Kidney tubule cell (primary cell): ENCODE measurements around the gene AKR1B1.
"Not testable (repeated sequence)": the region's sequence is repeated elsewhere in the genome, so short reads cannot be mapped to it uniquely, and the experiment has no call there.

Experiments
- DNase-seq: peaks from one replicate; pipeline ENCODE4 v3.0.0-alpha.2; 2018; ENCODE audit warnings: low spot score

Gene AKR1B1

GRCh38 chr7:134458806-134459698 is at the start of gene AKR1B1:
AKR1B1 (minus strand) TSS chr7:134459100; CDS start chr7:134459062, 38 bp downstream.
- peak; percentile 95 for DNase-seq

GRCh38 chr7:134505856-134506255 is 47.0 kb upstream of the AKR1B1 start:
- peak; percentile 38 for DNase-seq

GRCh38 chr7:134504660-134505164 is 45.8 kb upstream of the AKR1B1 start:
- DNase-seq = peak; percentile 42

- DNase-seq = peak; percentile 22
Measured at GRCh38 chr7:134502463-134503371, 43.8 kb upstream of the AKR1B1 start.

- no peak for DNase-seq
Measured at GRCh38 chr7:134500982-134501381, 42.1 kb upstream of the AKR1B1 start.

GRCh38 chr7:134500406-134500805 is 41.5 kb upstream of the AKR1B1 start:
- DNase-seq = no peak

GRCh38 chr7:134495546-134495945 is 36.6 kb upstream of the AKR1B1 start:
- no peak for DNase-seq

- no peak for DNase-seq
Measured at GRCh38 chr7:134493091-134493490, 34.2 kb upstream of the AKR1B1 start.

- not testable (repeated sequence) for DNase-seq
Measured at GRCh38 chr7:134487721-134488120, 28.8 kb upstream of the AKR1B1 start.

GRCh38 chr7:134485203-134485602 is 26.3 kb upstream of the AKR1B1 start:
- DNase-seq = no peak

GRCh38 chr7:134483296-134483695 is 24.4 kb upstream of the AKR1B1 start:
- no peak for DNase-seq

GRCh38 chr7:134482858-134483257 is 24.0 kb upstream of the AKR1B1 start:
- no peak for DNase-seq

- DNase-seq = no peak
Measured at GRCh38 chr7:134481167-134481566, 22.3 kb upstream of the AKR1B1 start.

- peak; percentile 77 for DNase-seq
Measured at GRCh38 chr7:134480730-134481129, 21.8 kb upstream of the AKR1B1 start.

- DNase-seq = no peak
Measured at GRCh38 chr7:134480202-134480601, 21.3 kb upstream of the AKR1B1 start.

GRCh38 chr7:134478707-134479106 is 19.8 kb upstream of the AKR1B1 start:
- DNase-seq = no peak

GRCh38 chr7:134477954-134478353 is 19.1 kb upstream of the AKR1B1 start:
- no peak for DNase-seq

- no peak for DNase-seq
Measured at GRCh38 chr7:134476044-134476443, 17.1 kb upstream of the AKR1B1 start.

- no peak for DNase-seq
Measured at GRCh38 chr7:134474828-134475227, 15.9 kb upstream of the AKR1B1 start.

- DNase-seq = no peak
Measured at GRCh38 chr7:134473861-134474291, 15.0 kb upstream of the AKR1B1 start.

- DNase-seq = no peak
Measured at GRCh38 chr7:134472572-134473244, 13.8 kb upstream of the AKR1B1 start.

GRCh38 chr7:134470864-134471263 is 12.0 kb upstream of the AKR1B1 start:
- peak; percentile 84 for DNase-seq
